K562 (cell line): ENCODE results near the gene MUSK.

Experiments
- CREB1 ChIP-seq, 2 experiments: sonication (generic) in 1 of 2; formaldehyde crosslinking in 1 of 2; IDR thresholded peaks; 2 replicates each; pipeline versions ENCODE4 v1.6.1 to v1.8.0; 2012 to 2022; ENCODE audit warnings: inconsistent platforms in 1 of 2, mild to moderate bottlenecking in 1 of 2, missing genetic modification reagents in 1 of 2, moderate library complexity in 1 of 2
- MTA3 ChIP-seq: fragments of 450-650 bp; formaldehyde crosslinking; IDR thresholded peaks from 2 replicates; pipeline ENCODE4 v1.6.1; 2017; ENCODE audit warnings: mild to moderate bottlenecking, borderline replicate concordance
- NFE2L1 ChIP-seq: fragments of 450-650 bp; IDR thresholded peaks from 2 replicates; pipeline ENCODE4 v1.6.1; 2016; ENCODE audit warnings: missing genetic modification characterization, low read depth, mild to moderate bottlenecking, missing compliant biosample characterization, moderate library complexity, borderline replicate concordance
- POLR2AphosphoS5 ChIP-seq: IDR thresholded peaks from 2 replicates; pipeline ENCODE4 v1.6.1; 2011; ENCODE audit warnings: mild to moderate bottlenecking, low read depth, low read length, moderate library complexity; ENCODE audit not compliant: control insufficient read depth, insufficient read depth
- RFX5 ChIP-seq: IDR thresholded peaks from 2 replicates; pipeline ENCODE4 v1.6.1; 2011; ENCODE audit warnings: low read depth, mild to moderate bottlenecking, improper control_type of control experiment, low read length
- RNF2 ChIP-seq: sonication (generic); IDR thresholded peaks from 2 replicates; pipeline ENCODE4 v1.6.1; 2016
- ZBTB1 ChIP-seq: sonication (generic); formaldehyde crosslinking; IDR thresholded peaks from 2 replicates; pipeline ENCODE4 v1.8.1; 2023; ENCODE audit warnings: missing genetic modification reagents, low read depth, mild to moderate bottlenecking, borderline replicate concordance
- ZNF282 ChIP-seq: sonication (generic); formaldehyde crosslinking; IDR thresholded peaks from 2 replicates; pipeline ENCODE4 v1.8.1; 2023; ENCODE audit warnings: missing genetic modification reagents
- ZNF384 ChIP-seq: IDR thresholded peaks from 2 replicates; pipeline ENCODE4 v1.6.1; 2012; ENCODE audit warnings: low read depth, low read length, improper control_type of control experiment
- TF ChIP-seq, protein P1 (sequence below), 3 experiments: IDR thresholded peaks in 2 of 3; conservative IDR thresholded peaks in 1 of 3; 2 replicates each; pipeline ENCODE4 v1.5.1; 2011 to 2012; ENCODE audit warnings: low read length in 3 of 3, mild to moderate bottlenecking in 3 of 3, control low read depth in 2 of 3, improper control_type of control experiment in 1 of 3, inconsistent platforms in 1 of 3, low read depth in 1 of 3, mixed read lengths in 1 of 3, moderate library complexity in 1 of 3; ENCODE audit not compliant: insufficient read depth in 2 of 3
- TF ChIP-seq, protein P2 (sequence below): fragments of 450-650 bp; formaldehyde crosslinking; IDR thresholded peaks from 2 replicates; pipeline ENCODE4 v1.4.0; 2020; ENCODE audit warnings: mild to moderate bottlenecking, moderate library complexity

DNA sequence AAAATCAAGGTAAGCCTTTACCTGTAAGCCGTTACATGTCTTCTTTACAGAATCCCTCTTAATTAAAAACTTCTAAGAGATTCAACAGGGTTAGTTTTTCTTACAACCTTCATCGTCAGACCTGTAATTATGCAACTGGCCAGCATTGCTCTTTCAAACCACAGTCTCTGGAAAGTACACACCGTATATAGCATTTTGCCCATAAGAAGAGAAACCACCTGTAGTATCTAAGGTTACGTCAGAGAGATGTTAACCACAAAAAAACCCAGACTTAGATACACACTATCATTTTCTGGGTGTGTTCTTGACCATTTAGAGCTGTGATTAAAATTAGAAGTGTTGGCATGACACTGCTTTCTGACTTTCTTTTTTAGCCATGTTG is 140.0 kb downstream of the MUSK start:
- TF ChIP-seq, protein P1, sequence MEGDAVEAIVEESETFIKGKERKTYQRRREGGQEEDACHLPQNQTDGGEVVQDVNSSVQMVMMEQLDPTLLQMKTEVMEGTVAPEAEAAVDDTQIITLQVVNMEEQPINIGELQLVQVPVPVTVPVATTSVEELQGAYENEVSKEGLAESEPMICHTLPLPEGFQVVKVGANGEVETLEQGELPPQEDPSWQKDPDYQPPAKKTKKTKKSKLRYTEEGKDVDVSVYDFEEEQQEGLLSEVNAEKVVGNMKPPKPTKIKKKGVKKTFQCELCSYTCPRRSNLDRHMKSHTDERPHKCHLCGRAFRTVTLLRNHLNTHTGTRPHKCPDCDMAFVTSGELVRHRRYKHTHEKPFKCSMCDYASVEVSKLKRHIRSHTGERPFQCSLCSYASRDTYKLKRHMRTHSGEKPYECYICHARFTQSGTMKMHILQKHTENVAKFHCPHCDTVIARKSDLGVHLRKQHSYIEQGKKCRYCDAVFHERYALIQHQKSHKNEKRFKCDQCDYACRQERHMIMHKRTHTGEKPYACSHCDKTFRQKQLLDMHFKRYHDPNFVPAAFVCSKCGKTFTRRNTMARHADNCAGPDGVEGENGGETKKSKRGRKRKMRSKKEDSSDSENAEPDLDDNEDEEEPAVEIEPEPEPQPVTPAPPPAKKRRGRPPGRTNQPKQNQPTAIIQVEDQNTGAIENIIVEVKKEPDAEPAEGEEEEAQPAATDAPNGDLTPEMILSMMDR (IDR thresholded peaks at IDR 0.05 in 2 of 3, conservative IDR thresholded peaks at IDR 0.05 in 1 of 3; ENCODE audit: insufficient read depth in 2 of 3, low read depth in 1 of 3, low read length in 3 of 3) = no peak
- TF ChIP-seq NFE2L1 (tag) = no peak
- TF ChIP-seq, protein P2, sequence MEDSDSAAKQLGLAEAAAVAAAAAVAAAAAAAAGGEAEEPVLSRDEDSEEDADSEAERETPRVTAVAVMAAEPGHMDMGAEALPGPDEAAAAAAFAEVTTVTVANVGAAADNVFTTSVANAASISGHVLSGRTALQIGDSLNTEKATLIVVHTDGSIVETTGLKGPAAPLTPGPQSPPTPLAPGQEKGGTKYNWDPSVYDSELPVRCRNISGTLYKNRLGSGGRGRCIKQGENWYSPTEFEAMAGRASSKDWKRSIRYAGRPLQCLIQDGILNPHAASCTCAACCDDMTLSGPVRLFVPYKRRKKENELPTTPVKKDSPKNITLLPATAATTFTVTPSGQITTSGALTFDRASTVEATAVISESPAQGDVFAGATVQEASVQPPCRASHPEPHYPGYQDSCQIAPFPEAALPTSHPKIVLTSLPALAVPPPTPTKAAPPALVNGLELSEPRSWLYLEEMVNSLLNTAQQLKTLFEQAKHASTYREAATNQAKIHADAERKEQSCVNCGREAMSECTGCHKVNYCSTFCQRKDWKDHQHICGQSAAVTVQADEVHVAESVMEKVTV (CRISPR knock-in tag) = no peak
- TF ChIP-seq MTA3 = no peak
- TF ChIP-seq ZBTB1 = no peak
- no peak for TF ChIP-seq POLR2AphosphoS5
- no peak for TF ChIP-seq CREB1 (IDR thresholded peaks at IDR 0.05)
- TF ChIP-seq CREB1 (CRISPR knock-in tag; IDR thresholded peaks at IDR 0.05) = no peak
- TF ChIP-seq RFX5 = no peak
- no peak for TF ChIP-seq ZNF282
- TF ChIP-seq RNF2 = no peak
- no peak for TF ChIP-seq ZNF384
